HepG2 (cell line): ENCODE data around the gene HFM1. TPM values are rescaled to one million over a fixed set of nuclear protein-coding genes. Genes with fewer than 3 reads are reported as not detected.

Source experiments
- ATAC-seq: fragments of 200-7000 bp; cut with Tn5 transposase; 3 replicates; pipeline ENCODE4 v1.9.1; 2020; ENCODE audit warnings: mild to moderate bottlenecking, moderate library complexity
- BruUV-seq: library from RNA; stranded (reverse); fragments of 400-500 nt; replicated peaks from 2 replicates; lab custom pipeline; 2021; lab: Mats Ljungman, UMichigan
- CTCF ChIA-PET: fragments of 300-600 bp; formaldehyde crosslinking; extraction: SDS; loops from one replicate; lab custom pipeline; 2021; ENCODE audit warnings: low total read pairs, inconsistent platforms, low intra/inter-chr PET ratio; lab: Yijun Ruan, JAX
- POLR2A ChIA-PET: fragments of 350-600 bp; sonication (Branson Sonifier 250); formaldehyde crosslinking; loops from one replicate; lab custom pipeline; 2020; ENCODE audit warnings: antibody characterized with exemption, inconsistent platforms; lab: Yijun Ruan, JAX
- DNase-seq: peaks from one replicate; pipeline ENCODE4 v3.0.0-alpha.2; 2015; ENCODE audit warnings: low spot score
- FAIRE-seq: peaks from 3 replicates; lab custom pipeline; 2011; peaks lifted over from hg19 to GRCh38; lab: Jason Lieb, UNC
- H2AFZ ChIP-seq: one replicate; pipeline ENCODE4 v1.6.1; 2011; ENCODE audit warnings: low read length, inconsistent platforms
- H3K27ac ChIP-seq: fragments of 300-600 bp; 3 replicates; pipeline ENCODE4 v1.8.0; 2011; ENCODE audit warnings: mixed run types, mild to moderate bottlenecking, mixed read lengths, low read length, inconsistent platforms; ENCODE audit not compliant: insufficient read depth; ENCODE audit errors: extremely low read length
- H3K27me3 ChIP-seq, 2 experiments: fragments of 200-600 bp in 1 of 2; 2 replicates in 1 of 2; 3 replicates in 1 of 2; pipeline versions ENCODE4 v1.6.0 to v1.8.0; 2011; ENCODE audit warnings: low read length in 2 of 2, mild to moderate bottlenecking in 2 of 2, moderate library complexity in 2 of 2, inconsistent platforms in 1 of 2; ENCODE audit not compliant: insufficient read depth in 2 of 2, control insufficient read depth in 1 of 2
- H3K36me3 ChIP-seq, 2 experiments: fragments of 200-600 bp in 1 of 2; replicated peaks in 1 of 2; 2 replicates in 1 of 2; 3 replicates in 1 of 2; pipeline versions ENCODE4 v1.5.1 to v1.8.0; 2011; ENCODE audit warnings: low read length in 2 of 2, inconsistent platforms in 1 of 2; ENCODE audit not compliant: insufficient read depth in 2 of 2, control insufficient read depth in 1 of 2
- H3K4me1 ChIP-seq: 2 replicates; pipeline ENCODE4 v1.5.1; 2012; ENCODE audit warnings: low read length, inconsistent platforms; ENCODE audit not compliant: insufficient read depth
- H3K4me2 ChIP-seq: 2 replicates; pipeline ENCODE4 v1.6.0; 2011; ENCODE audit warnings: low read depth, low read length, inconsistent platforms
- H3K4me3 ChIP-seq, 3 experiments: fragments of 200-600 bp in 1 of 3; sonication (generic), shearing (Covaris generic) in 1 of 3; replicated peaks in 1 of 3; 2 replicates each; pipeline ENCODE4 v1.5.1; 2011 to 2016; ENCODE audit warnings: low read length in 3 of 3, inconsistent platforms in 2 of 3, low read depth in 2 of 3, mild to moderate bottlenecking in 2 of 3, control low read depth in 1 of 3, mixed read lengths in 1 of 3; ENCODE audit not compliant: insufficient read depth in 1 of 3
- H3K79me2 ChIP-seq: one replicate; pipeline ENCODE4 v1.6.1; 2011; ENCODE audit warnings: low read length, inconsistent platforms; ENCODE audit not compliant: insufficient read depth
- H3K9ac ChIP-seq: 2 replicates; pipeline ENCODE4 v1.6.0; 2011; ENCODE audit warnings: mild to moderate bottlenecking, low read depth, low read length, inconsistent platforms; ENCODE audit not compliant: insufficient read depth
- H3K9me3 ChIP-seq: 2 replicates; pipeline ENCODE4 v1.5.1; 2012; ENCODE audit warnings: mild to moderate bottlenecking, low read length
- H4K20me1 ChIP-seq: 2 replicates; pipeline ENCODE4 v1.6.0; 2011; ENCODE audit warnings: inconsistent platforms, mild to moderate bottlenecking, low read length, moderate library complexity; ENCODE audit not compliant: insufficient read depth
- CHD2 ChIP-seq: IDR thresholded peaks from 2 replicates; pipeline ENCODE4 v1.6.1; 2011; ENCODE audit warnings: low read depth, low read length, improper control_type of control experiment
- HNF1B ChIP-seq: sonication (generic); formaldehyde crosslinking; IDR thresholded peaks from 2 replicates; pipeline ENCODE4 v1.5.1; 2020; ENCODE audit warnings: mild to moderate bottlenecking, moderate library complexity, missing genetic modification reagents
- JUND ChIP-seq: sonication (generic); formaldehyde crosslinking; IDR thresholded peaks from 2 replicates; pipeline ENCODE4 v1.8.0; 2022; ENCODE audit warnings: mild to moderate bottlenecking, missing genetic modification reagents
- KAT8 ChIP-seq: IDR thresholded peaks from 2 replicates; pipeline ENCODE4 v1.6.1; 2016; ENCODE audit warnings: missing genetic modification reagents, missing compliant biosample characterization
- NCOA1 ChIP-seq: sonication (generic); formaldehyde crosslinking; IDR thresholded peaks from 2 replicates; pipeline ENCODE4 v1.9.0; 2021; ENCODE audit warnings: missing genetic modification reagents
- NFIB ChIP-seq: sonication (generic); formaldehyde crosslinking; IDR thresholded peaks from 2 replicates; pipeline ENCODE4 v1.9.0; 2021; ENCODE audit warnings: missing genetic modification reagents, mild to moderate bottlenecking, borderline replicate concordance
- RBAK ChIP-seq: sonication (generic); formaldehyde crosslinking; IDR thresholded peaks from 2 replicates; pipeline ENCODE4 v1.5.1; 2020; ENCODE audit warnings: mild to moderate bottlenecking, missing genetic modification reagents
- SOX6 ChIP-seq, 2 experiments: fragments of 450-650 bp in 1 of 2; sonication (generic) in 1 of 2; formaldehyde crosslinking in 1 of 2; IDR thresholded peaks; 2 replicates each; pipeline versions ENCODE4 v1.4.0 to v1.6.1; 2017 to 2020; ENCODE audit warnings: antibody characterized with exemption in 1 of 2, mild to moderate bottlenecking in 1 of 2, missing genetic modification reagents in 1 of 2
- TEAD2 ChIP-seq: sonication (generic); formaldehyde crosslinking; IDR thresholded peaks from 2 replicates; pipeline ENCODE4 v1.9.0; 2021; ENCODE audit warnings: missing genetic modification reagents
- ZNF234 ChIP-seq: sonication (generic); formaldehyde crosslinking; conservative IDR thresholded peaks from 2 replicates; pipeline ENCODE4 v1.5.1; 2020; ENCODE audit warnings: mild to moderate bottlenecking, missing genetic modification reagents
- WGBS: methylation state at CpG from one replicate; pipeline ENCODE4 v1.1.6; 2017; ENCODE audit warnings: low lambda C conversion rate; 5-methylcytosine and 5-hydroxymethylcytosine counted together
- in situ Hi-C: cut with HindIII; loops from 2 replicates; pipeline ENCODE4 v1.10.0; 2017; ENCODE audit warnings: low pct_unique_long_range_greater_than_20kb; ENCODE audit not compliant: extremely low pct_ligation_motif_present
- intact Hi-C: fragments of 100-400 bp; cut with micrococcal nuclease; formaldehyde crosslinking; loops from one replicate; pipeline ENCODE4 v1.10.0; 2022; ENCODE audit not compliant: unreplicated experiment
- polyA plus RNA-seq, 8 experiments: library from polyadenylated mRNA; depleted of rRNA in 3 of 8; stranded (reverse) in 7 of 8; unstranded in 1 of 8; fragments of >200 nt; fragmentation: Illumina TruSeq in 4 of 8; extraction: Trizol in 4 of 8; gene quantifications; 2 replicates each; pipeline versions ENCODE4 v1.2.1 to v1.2.3, GENCODE V29; 2011 to 2016; ENCODE audit warnings: low read depth in 4 of 8, missing spikeins in 1 of 8, mixed read lengths in 1 of 8; ENCODE audit not compliant: insufficient read depth in 1 of 8
- total RNA-seq, 5 experiments: library from RNA; depleted of rRNA; stranded (reverse); fragments of >200 nt; fragmentation: Illumina TruSeq; extraction: Trizol; gene quantifications; 2 replicates each; pipeline ENCODE4 v1.2.3, GENCODE V29; 2016; ENCODE audit warnings: low read depth in 1 of 5

Gene HFM1
- total and polyA plus RNA-seq, 2 of the 13 experiments (the other 11 are each of a cell fraction or from before 2014, with no cell fraction given), result 0.29 to 1.4 TPM

- no peak for TF ChIP-seq NCOA1 (CRISPR knock-in tag)
- TF ChIP-seq JUND (CRISPR knock-in tag), result no peak
- no peak for TF ChIP-seq KAT8 (CRISPR knock-in tag)
- TF ChIP-seq ZNF234 (CRISPR knock-in tag), result no peak
Measured at GRCh38 chr1:91338501-91338900, 66.1 kb downstream of the HFM1 start (continued).

- Histone ChIP-seq H3K4me2 (no peak overlapping the region), H3K9ac (no peak overlapping the region), H2AFZ (no peak overlapping the region), H3K36me3 (no peaks in the 10 kb centered on the region), H3K27ac (no peak overlapping the region), H4K20me1 (no peaks in the 10 kb centered on the region), H3K9me3 (peaks cover 16% of the 10 kb centered on the region), H3K79me2 (no peaks in the 10 kb centered on the region), H3K27me3 (no peaks in the 10 kb centered on the region), H3K4me3 (no peak overlapping the region), H3K4me1 (no peaks in the 10 kb centered on the region)
- ChIA-PET POLR2A (no interaction called here), CTCF (no interaction called here)
- TF ChIP-seq TEAD2 (CRISPR knock-in tag) (no peak), NFIB (CRISPR knock-in tag) (no peak)
- intact Hi-C loops, result no loop called here
- in situ Hi-C loops, result no loop called here
- ATAC-seq (no peak), FAIRE-seq (no peak), DNase-seq (no peak)
- 7% methylated on average over 2 of the region's 2 CpGs for WGBS
- BruUV-seq, result no TSS peak
Measured at GRCh38 chr1:91335603-91336002, 69.0 kb downstream of the HFM1 start.

GRCh38 chr1:91334856-91335255, 69.8 kb downstream of the HFM1 start:
- Histone ChIP-seq H3K9ac (no peak overlapping the region), H3K4me1 (no peaks in the 10 kb centered on the region), H4K20me1 (no peaks in the 10 kb centered on the region), H2AFZ (no peak overlapping the region), H3K27ac (no peak overlapping the region), H3K9me3 (peaks cover 16% of the 10 kb centered on the region), H3K4me2 (no peak overlapping the region), H3K27me3 (no peaks in the 10 kb centered on the region), H3K4me3 (no peak overlapping the region), H3K79me2 (no peaks in the 10 kb centered on the region), H3K36me3 (no peaks in the 10 kb centered on the region)
- ChIA-PET CTCF (no interaction called here), POLR2A (no interaction called here)
- no peak for FAIRE-seq
- DNase-seq, result no peak
- in situ Hi-C loops, result no loop called here
- no TSS peak for BruUV-seq
- no peak for TF ChIP-seq SOX6 (IDR thresholded peaks at IDR 0.05)
- TF ChIP-seq SOX6 (CRISPR knock-in tag; IDR thresholded peaks at IDR 0.05), result no peak
- no peak for TF ChIP-seq HNF1B
- no peak for TF ChIP-seq RBAK (CRISPR knock-in tag)
- TF ChIP-seq CHD2, result no peak
- 10% methylated on average over 4 of the region's 4 CpGs for WGBS
- intact Hi-C loops, result no loop called here
- no peak for ATAC-seq
